Smooth muscle cell of the brain vasculature (primary cell): ENCODE results near the gene ZNF366.

Source experiments
- DNase-seq: peaks from one replicate; pipeline ENCODE4 v3.0.0-alpha.2; 2012; ENCODE audit warnings: low read depth, low spot score

The ZNF366 gene

DNA sequence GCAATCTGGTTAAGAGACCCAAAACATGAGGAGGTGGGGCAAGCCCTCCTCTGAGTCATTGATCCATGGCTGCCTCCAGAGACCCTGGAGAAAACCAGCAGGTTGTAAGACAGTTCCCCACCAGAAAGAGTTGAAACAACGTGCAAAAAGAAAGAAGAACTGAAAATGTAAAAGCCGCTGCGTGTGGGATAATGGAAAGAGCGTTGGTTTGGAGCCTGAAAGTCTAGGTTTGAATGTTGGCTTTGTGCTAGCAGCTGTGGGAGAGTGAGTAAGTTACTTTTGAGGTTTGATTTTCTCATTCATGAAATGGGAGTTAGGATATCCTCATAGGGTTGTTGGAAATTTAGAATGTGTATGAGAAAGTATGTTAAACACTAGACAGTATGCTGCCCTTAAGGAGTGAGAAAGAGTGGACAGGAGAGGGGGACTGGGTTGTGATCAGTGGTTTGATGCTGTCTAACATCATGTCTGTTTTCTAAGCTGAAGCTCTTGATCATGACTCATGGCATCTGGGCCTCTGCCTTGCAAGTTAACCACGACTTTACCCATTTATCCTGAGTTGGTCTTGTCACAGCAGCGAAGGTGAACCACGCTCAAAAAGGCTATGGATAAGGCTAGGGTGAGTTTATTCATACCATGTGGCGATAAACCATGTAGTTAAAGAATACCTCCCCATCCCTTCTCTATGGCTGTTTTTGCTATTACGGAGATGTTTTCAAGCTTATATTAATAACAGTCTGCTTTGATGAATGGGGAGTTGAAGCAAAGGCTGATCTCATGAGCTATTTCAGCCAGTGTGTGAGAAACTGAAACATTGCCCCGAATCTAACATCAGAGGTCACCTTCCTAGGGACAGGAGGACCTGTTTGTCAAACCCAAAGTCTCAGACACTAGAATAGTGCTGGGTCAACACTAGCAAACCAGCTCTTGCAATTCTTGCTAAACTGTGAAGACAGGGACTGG lies 41.3 kb downstream of the ZNF366 start:
- no peak for DNase-seq

DNA sequence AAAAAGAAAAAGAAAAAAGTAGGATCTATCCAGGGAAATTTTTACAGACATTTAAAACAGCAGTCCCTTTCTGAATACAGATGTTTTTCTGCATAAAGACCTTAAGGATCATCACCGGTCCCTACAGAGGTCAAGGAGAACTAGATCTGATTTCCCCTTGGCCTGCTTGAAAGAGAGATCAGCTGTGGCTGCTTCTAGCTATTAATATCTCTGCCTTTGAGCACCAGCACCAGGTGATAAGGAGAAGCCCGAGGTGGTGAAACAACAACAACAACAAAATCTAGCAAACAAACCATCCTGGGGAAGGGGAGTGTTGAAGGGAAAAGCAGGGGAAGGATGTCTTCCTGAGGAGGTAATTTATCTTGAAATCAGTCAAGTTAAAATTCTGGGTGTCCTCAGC lies 42.1 kb downstream of the ZNF366 start:
- no peak for DNase-seq

GRCh38 chr5:72464071-72464470 lies 43.1 kb downstream of the ZNF366 start:
- DNase-seq = no peak

- no peak for DNase-seq
Observed at GRCh38 chr5:72463449-72464052, 43.7 kb downstream of the ZNF366 start.

GRCh38 chr5:72460413-72460812 lies 46.8 kb downstream of the ZNF366 start:
- DNase-seq = no peak

GRCh38 chr5:72459913-72460312 lies 47.3 kb downstream of the ZNF366 start:
- DNase-seq = no peak

- DNase-seq = no peak
Observed at GRCh38 chr5:72459089-72459661, 48.0 kb downstream of the ZNF366 start.

DNA sequence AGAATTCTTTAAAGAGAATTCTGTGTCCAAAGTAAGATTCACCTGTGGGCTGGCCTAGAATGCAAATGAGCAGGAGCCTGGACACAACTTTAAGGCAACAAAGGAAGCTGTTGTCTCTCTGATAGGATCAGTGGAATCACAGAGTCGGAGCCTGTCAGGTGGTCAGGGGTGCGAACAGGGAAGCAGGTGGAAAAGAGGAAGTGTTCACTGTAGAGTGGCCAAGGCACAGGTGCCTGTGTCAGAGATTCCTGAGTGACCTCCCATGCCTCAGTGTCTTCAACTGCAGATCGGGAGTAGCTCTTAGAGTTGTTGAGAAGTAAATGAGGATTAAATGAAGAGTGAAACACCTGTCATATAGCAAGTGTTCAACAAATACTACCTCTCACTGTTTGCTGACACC lies 48.8 kb downstream of the ZNF366 start:
- no peak for DNase-seq

GRCh38 chr5:72457491-72457890 lies 49.7 kb downstream of the ZNF366 start:
- DNase-seq = no peak

DNA sequence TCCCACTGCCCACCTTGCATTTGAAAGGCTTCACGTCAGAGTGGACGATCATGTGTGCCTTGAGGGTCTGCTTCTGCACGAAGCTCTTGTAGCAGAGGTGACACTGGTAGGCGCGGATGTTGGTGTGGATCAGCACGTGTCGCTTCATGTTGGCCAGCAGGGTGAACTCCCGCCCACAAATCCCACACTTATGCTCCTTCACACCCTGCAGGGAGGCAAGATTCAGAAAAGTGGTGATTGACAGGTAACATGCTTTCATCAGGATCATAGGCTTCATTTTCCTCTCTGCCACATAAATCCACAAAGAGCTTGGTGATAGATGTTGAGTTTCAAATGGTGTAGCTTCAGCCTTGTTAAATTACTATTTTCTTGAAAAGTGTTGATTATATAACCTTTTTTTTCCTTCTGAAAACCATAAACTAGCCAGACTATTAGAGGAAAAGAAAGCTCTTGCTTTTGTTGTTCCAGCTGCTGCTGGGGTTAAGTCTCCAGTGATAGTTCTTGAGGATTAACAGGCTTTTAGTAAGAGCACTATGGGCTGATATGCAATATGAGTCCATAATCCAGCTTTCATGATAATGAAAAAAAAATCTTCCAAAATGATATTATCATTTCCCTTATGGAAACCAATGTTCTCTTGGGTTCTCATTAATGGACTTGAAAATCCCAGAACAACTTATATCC lies 50.7 kb downstream of the ZNF366 start:
- no peak for DNase-seq

DNA sequence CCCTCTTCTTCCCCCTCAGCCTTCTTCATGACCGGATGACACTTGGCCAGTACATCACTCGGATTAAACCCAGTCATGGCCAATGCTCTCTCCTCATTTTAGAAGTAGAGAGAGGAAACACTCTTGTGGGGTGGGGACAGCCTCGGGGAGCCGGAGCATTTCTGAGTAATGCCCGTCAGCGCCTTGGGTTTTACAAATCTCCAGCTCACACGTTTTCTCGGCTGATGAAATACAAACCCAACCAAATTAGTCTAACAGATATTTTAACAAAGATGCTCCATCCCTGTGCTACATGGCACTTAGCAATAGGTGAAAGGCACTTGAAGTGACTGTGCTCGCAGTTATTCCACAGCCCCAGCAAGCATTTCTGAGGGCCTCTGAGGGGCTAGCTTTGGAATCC lies 51.7 kb downstream of the ZNF366 start:
- DNase-seq = no peak

- DNase-seq = no peak
Observed at GRCh38 chr5:72454996-72455395, 52.2 kb downstream of the ZNF366 start.

- no peak for DNase-seq
Observed at GRCh38 chr5:72453246-72453775, 53.9 kb downstream of the ZNF366 start.

DNA sequence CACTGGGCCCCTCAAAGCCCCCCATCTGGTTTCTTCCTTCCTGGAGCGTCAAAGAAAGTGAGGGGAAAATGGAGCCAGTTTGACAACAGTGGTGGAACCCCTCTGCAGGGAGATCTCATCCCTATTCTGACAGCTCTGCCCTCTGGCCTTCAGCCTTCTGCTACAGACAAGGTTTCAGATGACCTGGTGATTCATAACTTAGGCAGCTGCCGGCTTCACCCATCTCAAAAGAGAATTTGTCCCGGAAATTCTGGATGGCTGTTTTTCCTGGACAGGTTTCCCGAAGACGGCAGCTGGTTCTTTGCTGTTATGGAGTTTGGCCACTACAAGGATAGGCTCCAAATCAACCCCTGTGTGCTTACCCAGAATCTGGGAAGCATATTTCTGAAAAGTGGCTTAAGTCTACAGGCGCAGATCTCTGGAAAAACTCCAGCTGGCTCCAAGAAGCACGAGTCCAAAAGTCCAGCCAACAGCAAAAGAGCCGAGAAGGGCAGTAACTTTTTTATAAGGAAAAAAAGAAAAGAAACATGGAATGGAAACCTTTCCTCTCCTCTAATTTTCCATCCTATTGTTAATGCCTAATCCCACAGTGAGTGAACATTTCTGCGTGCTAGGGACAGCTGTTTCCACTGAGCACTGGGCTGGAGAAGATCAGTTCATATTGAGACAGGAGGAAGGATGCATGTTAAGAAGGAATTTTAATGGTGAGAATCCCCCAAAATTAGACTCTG lies 54.5 kb downstream of the ZNF366 start:
- DNase-seq = peak; percentile 77

- peak; percentile 95 for DNase-seq
Observed at GRCh38 chr5:72451741-72452505, 55.3 kb downstream of the ZNF366 start.

GRCh38 chr5:72448368-72448767 lies 58.8 kb downstream of the ZNF366 start:
- no peak for DNase-seq

DNA sequence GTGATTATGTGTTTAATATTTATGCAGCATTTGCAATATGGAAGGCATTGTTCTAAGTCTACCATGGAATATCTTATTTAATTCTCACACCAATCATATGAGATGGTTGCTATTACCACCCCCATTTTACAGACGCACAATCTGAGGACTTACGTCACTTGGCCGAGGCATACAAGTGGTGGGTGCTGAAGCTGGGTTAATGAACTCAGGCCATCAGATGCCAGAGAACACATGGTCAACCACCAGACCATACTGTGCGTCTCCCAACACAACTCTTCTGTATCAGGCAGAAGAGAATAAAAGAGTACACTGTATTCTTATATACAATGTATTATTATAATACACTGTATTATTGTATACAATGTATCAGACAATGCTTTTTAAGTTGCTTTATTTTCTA lies 59.5 kb downstream of the ZNF366 start:
- DNase-seq = no peak

GRCh38 chr5:72445969-72446368 lies 61.2 kb downstream of the ZNF366 start:
- no peak for DNase-seq

DNA sequence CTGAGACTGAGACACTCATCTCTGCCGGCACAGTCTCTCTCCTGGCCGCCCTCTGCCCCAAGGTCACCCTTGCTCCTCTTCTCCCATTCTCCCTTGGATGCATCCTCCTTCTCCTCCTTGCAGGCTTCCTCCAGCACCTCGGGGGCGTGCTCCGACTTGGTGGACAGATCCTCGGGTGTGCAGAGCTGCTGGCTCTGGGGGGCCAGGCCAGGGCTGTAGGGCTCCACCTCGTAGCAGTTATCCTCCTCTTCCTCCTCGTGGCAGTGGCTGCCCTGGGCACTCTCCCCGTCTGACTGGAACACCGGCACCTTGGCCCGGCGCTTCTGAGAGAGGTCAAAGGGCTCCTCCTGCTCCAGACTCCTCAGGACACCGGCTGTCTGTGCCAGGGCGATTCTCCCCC lies 63.3 kb downstream of the ZNF366 start:
- no peak for DNase-seq

DNA sequence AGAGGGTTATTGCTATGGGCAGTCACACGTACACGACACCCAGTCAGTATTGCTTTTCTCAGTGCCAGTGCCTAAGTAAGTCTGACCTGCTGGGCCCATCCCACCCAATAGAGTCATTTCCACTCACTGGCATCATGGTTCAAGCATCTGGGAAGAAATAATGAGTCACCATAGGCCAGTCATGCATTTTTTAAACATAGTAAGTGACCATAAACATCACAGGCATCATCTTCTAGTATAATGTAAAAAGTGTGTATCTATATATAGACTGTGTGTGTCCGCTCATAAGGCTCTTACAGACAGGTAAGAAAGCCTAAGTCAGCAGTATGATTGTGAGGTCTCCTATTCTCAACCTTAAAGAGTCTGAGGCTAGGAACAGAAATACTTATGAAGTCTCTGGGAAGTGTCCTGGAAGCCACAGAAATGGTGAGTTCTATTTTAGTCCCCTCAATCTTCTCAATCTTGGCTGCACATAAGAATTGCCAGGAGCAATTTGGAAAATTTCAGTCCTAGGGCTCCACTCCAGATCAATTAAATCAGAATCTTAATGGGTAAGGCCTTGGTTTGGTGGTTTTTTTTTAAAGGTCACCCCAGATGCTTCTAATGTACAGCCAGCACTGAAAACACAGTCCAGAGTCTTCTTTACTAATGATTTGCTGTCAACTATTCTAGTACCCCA lies 65.2 kb downstream of the ZNF366 start:
- no peak for DNase-seq
